GM18508 (cell line): Measurements from ENCODE around the gene OSBPL10.
A peak's percentile ranks its signal among the peaks of the same experiment; 100 is the strongest.

Experiments used
- ATAC-seq: cut with Tn5 transposase; IDR thresholded peaks from one replicate; pipeline ENCODE4 v1.9.1; 2021; ENCODE audit warnings: moderate number of reproducible peaks; ENCODE audit not compliant: insufficient read depth, unreplicated experiment

Gene OSBPL10

GRCh38 chr3:31645256-31645655 lies 335.8 kb downstream of the OSBPL10 start:
- ATAC-seq = no peak

- ATAC-seq = no peak
These were observed 341.2 kb downstream of the OSBPL10 start for GRCh38 chr3:31639828-31640227.

- no peak for ATAC-seq
These were observed 344.2 kb downstream of the OSBPL10 start for GRCh38 chr3:31636694-31637442.

GRCh38 chr3:31636049-31636448 lies 345.0 kb downstream of the OSBPL10 start:
- ATAC-seq = no peak

- no peak for ATAC-seq
These were observed 345.5 kb downstream of the OSBPL10 start for GRCh38 chr3:31635545-31635944.

GRCh38 chr3:31634476-31634875 lies 346.6 kb downstream of the OSBPL10 start:
- ATAC-seq = no peak

- ATAC-seq = no peak
These were observed 352.0 kb downstream of the OSBPL10 start for GRCh38 chr3:31629054-31629453.

GRCh38 chr3:31625358-31625757 lies 355.7 kb downstream of the OSBPL10 start:
- ATAC-seq = no peak

GRCh38 chr3:31624083-31624709 lies 356.9 kb downstream of the OSBPL10 start:
- ATAC-seq = peak; percentile 37

- ATAC-seq = peak; percentile 69
These were observed 358.3 kb downstream of the OSBPL10 start for GRCh38 chr3:31622636-31623288.

GRCh38 chr3:31621314-31621713 lies 359.7 kb downstream of the OSBPL10 start:
- ATAC-seq = no peak

- no peak for ATAC-seq
These were observed 360.4 kb downstream of the OSBPL10 start for GRCh38 chr3:31620656-31621055.

GRCh38 chr3:31616711-31617110 lies 364.4 kb downstream of the OSBPL10 start:
- ATAC-seq = no peak

GRCh38 chr3:31615071-31615875 lies 365.8 kb downstream of the OSBPL10 start:
- ATAC-seq = no peak

- ATAC-seq = no peak
These were observed 366.7 kb downstream of the OSBPL10 start for GRCh38 chr3:31614162-31614921.

GRCh38 chr3:31613654-31614053 lies 367.4 kb downstream of the OSBPL10 start:
- no peak for ATAC-seq

- ATAC-seq = no peak
These were observed 367.9 kb downstream of the OSBPL10 start for GRCh38 chr3:31613177-31613576.
